Melanocyte of skin (primary cell): ENCODE measurements around the gene ZNF304. TPM values are rescaled to one million over a fixed set of nuclear protein-coding genes. Genes with fewer than 3 reads are reported as not detected.

Source experiments
- total RNA-seq, 2 donors: library from RNA; depleted of rRNA; stranded (reverse); fragments of >200 nt; gene quantifications; 2 replicates each; pipeline ENCODE4 v1.2.3, GENCODE V29; 2012

Gene ZNF304
- total RNA-seq, result 1 to 10 TPM; 8.9 to 9.7 TPM

DNA sequence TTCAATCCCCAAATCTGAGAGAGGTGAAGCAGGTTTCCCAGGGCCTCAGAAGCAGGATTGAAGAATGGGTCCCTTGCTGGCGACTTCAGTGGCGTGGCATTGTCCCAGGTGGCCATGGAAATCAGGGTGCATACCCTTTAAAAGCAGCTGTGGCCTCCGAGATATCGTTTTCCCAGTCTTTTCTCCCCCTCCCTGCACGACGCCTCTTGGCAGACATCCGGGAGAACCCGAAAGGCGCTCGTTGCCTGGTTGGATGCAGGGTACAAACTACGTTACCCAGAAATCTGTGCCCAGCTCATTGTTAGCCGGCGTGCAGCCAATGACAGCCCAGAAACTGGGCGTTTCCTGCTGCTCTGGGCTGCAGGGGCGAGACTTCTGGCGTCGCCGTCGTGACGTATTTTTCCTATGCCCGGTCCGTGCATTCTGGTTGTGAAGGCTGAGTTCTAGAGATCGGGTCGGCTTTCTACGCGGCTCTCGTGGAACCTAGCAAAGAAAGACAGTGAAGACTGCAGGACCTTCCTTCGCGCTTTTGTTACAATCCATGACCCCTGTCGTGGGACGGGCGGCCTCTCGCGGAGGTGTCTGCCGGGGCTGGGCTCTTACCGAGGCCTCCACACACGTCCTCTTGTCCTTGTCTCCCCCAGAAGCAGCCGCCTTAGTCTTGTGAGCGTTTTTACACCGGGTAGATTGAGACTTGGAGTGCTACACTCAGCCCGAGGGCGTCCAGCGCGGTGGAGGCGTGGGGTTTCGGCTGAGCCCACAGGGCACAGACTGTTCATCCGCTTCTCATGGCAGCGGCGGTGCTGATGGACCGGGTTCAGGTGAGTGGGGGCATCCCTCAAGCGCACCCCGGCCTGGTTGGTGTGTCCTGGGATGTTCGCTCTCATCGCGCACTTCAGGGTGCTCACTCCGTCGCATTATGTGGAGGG, at the start of gene ZNF304:
TSS of gene ZNF304 (plus strand) at position 395 of the 929 bp plus-strand sequence. CDS start at position 789, 394 bp downstream.

DNA sequence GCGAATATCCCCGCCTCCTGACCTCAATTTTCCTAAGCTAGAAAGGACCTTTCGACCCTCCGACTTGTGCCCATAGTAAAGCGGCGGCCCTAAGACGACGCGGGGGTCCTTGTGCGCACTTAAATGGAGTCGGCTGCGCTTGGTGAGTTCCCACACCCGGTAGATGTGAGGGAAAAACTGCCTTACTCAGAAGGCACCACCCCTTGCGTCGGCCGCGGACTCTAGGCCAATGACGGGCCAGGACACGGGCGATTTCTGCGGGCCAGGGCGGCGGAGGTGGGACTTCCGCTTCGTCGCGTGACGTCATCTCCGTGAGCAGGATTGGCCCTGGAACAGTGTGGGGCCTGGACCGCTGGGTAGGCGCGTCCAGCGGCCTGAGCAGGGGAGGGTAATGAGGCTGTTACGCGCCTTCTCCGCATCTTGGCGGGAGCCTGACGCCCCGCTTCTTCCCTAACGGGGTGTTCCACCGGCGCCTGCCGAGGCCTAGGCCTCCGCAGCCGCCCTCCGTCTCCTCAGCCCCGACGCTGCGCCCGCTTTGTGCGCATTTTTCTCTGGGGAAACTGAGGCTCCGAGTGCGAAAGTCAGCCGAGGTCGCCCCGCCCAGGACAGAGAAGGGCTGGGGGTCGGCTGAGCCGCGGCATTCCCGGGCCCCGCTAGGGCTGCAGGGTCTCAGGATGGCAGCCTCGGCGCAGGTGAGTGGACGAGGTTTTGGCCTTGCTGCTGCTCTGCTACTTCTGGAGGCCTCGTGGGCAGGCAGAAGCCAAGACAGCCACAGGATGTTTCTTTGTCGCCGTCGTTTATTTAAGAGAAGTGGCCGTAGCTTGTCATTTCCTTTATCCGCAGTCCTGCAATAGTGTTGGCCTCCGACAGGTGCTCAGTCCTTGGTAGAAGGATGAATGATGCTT, 30.6 kb upstream of the ZNF304 start, which contains the start of gene ZNF543:
TSS of gene ZNF543 (plus strand) at position 293 of the 905 bp plus-strand sequence. CDS start at position 675, 382 bp downstream.

DNA sequence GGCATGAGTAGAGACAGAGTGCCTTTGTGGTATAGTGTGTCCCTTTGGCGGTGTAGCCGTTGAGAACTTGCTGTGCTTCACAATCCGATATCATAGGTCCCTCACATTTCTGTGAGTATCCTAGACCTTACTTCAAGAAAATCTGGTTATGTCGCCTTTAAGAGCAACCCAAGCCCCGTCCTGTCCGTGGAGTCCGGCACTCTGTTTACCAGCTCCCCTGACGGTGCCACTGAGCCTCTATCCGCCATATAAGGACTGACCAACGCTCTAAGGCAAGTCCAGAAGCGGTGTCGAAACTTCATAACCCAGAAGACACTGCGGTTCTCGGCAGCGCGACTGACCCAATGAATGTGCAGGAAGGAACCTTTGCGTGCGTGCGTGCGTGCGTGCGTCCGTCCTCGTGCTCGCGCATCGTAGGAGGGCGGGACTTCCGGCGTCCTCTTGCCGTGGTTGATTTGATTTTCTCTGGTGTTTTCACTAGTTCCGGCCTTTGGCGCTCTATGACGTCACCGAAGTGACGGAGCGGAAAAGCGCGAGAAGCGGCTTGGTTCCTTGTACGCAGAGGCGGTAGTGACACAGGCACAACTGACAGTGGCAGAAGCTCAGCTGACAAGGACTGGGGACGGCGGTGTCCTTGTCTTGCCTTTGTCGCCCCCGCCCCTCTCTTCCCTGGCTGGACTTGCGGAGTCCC, 12.1 kb downstream of the ZNF304 start, which contains the start of the genes TRAPPC2B and ZNF547:
TSS of gene TRAPPC2B (plus strand) at position 555 of the 691 bp plus-strand sequence. CDS start 1,283 bp downstream, outside the sequence.
TSS of gene ZNF547 (plus strand) at position 555 of the 691 bp plus-strand sequence. CDS start 5,005 bp downstream, outside the sequence.

DNA sequence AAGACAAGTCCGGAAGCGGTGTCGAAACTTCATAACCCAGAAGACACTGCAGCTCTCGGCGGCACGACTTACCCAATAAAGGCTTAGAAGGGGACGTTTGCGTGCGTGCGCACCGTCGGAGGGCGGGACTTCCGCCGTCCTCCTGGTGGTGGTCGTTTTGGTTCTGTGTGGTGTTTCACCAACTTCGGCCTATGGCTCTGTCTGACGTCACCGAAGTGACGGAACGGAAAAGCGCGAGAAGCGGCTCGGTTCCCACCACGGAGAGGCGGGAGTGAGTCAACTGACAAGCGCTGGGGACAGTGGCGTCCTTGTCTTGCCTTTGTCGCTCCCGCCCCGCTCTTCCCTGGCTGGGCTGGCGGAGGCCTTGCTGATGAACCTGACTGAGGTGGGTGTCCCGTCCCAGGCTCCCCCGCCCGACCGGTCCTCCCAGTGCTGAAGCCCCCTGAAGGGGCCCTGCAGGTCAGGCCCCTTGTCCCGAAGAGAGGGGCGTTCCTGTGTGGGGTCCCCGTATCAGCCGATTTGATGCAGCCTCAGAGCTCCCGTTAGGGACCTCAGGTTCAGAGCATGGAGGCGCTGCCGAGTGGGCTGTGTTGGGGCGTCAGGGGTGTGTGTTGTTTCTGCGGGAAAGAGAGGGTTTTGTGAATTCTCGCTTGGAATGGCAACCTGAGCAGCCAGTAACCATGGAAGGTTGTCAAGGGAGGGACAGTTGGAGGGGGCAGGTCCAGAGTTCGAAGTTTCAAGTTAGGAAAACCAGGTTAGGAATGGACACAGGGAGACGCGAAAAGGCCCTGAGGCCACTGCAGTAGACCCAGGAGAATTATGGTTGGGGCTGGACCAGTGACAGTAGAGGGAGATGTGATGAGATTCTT, 38.9 kb downstream of the ZNF304 start, which contains the start of gene ZNF548:
TSS of gene ZNF548 (plus strand) at position 125 of the 869 bp plus-strand sequence. CDS start at position 371, 246 bp downstream.

Other genes with a start within 250 kb of the ZNF304 start
- not detected for gene USP29, start 231.3 kb upstream of the ZNF304 start, total RNA-seq
- not detected for gene ZIM3, start 206.1 kb upstream of the ZNF304 start, total RNA-seq
- not detected for gene DUXA, start 183.8 kb upstream of the ZNF304 start, total RNA-seq
- gene ZNF264, start 159.8 kb upstream of the ZNF304 start, total RNA-seq, result 10 to 100 TPM; 15.1 to 18.3 TPM
- gene AURKC, start 120.2 kb upstream of the ZNF304 start, total RNA-seq, result under 1 TPM in 1 of 2 donors, not detected in 1; 0.33 TPM
- 10 to 100 TPM; 11.4 to 13.3 TPM for gene ZNF805, start 110.6 kb upstream of the ZNF304 start, total RNA-seq
- gene ZNF460, start 70.8 kb upstream of the ZNF304 start, total RNA-seq, result 10 to 100 TPM; 39.6 to 51.0 TPM
- gene ZNF543, start 30.8 kb upstream of the ZNF304 start, total RNA-seq, result 10 to 100 TPM; 10.3 to 12.7 TPM
- gene TRAPPC2B, start 12.3 kb downstream of the ZNF304 start, total RNA-seq, result 10 to 100 TPM; 14.8 to 16.3 TPM
- gene ZNF547, start 12.3 kb downstream of the ZNF304 start, total RNA-seq, result 1 to 10 TPM; 2.0 to 3.1 TPM
- 10 to 100 TPM; 15.5 to 16.7 TPM for gene ZNF548, start 38.6 kb downstream of the ZNF304 start, total RNA-seq
- 10 to 100 TPM; 12.3 to 14.5 TPM for gene ZNF17, start 59.9 kb downstream of the ZNF304 start, total RNA-seq
- gene ZNF749, start 84.1 kb downstream of the ZNF304 start, total RNA-seq, result 10 to 100 TPM; 71.9 to 86.3 TPM
- under 1 TPM; under 0.01 to 0.33 TPM for gene VN1R1, start 105.9 kb downstream of the ZNF304 start, total RNA-seq
- gene ZNF772, start 126.3 kb downstream of the ZNF304 start, total RNA-seq, result 10 to 100 TPM; 16.0 to 16.2 TPM
- 10 to 100 TPM; 12.7 to 21.7 TPM for gene ZNF419, start 136.5 kb downstream of the ZNF304 start, total RNA-seq
- 10 to 100 TPM; 16.7 to 27.9 TPM for gene ZNF773, start 148.7 kb downstream of the ZNF304 start, total RNA-seq
- gene ZNF549, start 176.1 kb downstream of the ZNF304 start, total RNA-seq, result 10 to 100 TPM; 12.3 to 15.1 TPM
- gene ZNF550, start 208.6 kb downstream of the ZNF304 start, total RNA-seq, result 1 to 10 TPM; 6.5 to 7.3 TPM
- gene ZNF416, start 227.6 kb downstream of the ZNF304 start, total RNA-seq, result 1 to 10 TPM; 4.8 to 5.7 TPM
- 10 to 100 TPM in 1 of 2 donors, 1 to 10 TPM in 1; 9.3 to 14.7 TPM for gene ZIK1, start 232.9 kb downstream of the ZNF304 start, total RNA-seq
- gene ZNF530, start 248.6 kb downstream of the ZNF304 start, total RNA-seq, result 1 to 10 TPM; 7.6 to 7.7 TPM